GM12864 (cell line): Measurements from ENCODE around the gene COQ8B.
A peak's percentile ranks its signal among the peaks of the same experiment; 100 is the strongest.

Experiments
- DNase-seq: peaks from one replicate; pipeline ENCODE4 v3.0.0-alpha.2; 2011; ENCODE audit warnings: low read depth
- H3K4me3 ChIP-seq: 2 replicates; pipeline ENCODE4 v1.5.1; 2011; ENCODE audit warnings: mild to moderate bottlenecking, low read depth, low read length, control low read depth
- CTCF ChIP-seq: IDR thresholded peaks from 2 replicates; pipeline ENCODE4 v1.5.1; 2011; ENCODE audit warnings: low read depth, mild to moderate bottlenecking, moderate library complexity, low read length, control low read depth, inconsistent platforms; ENCODE audit errors: missing control alignments

COQ8B gene

GRCh38 chr19:40756502-40757110 lies 39.9 kb upstream of the COQ8B start:
- H3K4me3 ChIP-seq: no peak overlapping the region; the same call in none of the 2 replicates
- DNase-seq: no peak
- TF ChIP-seq CTCF: no peak

- no peak for TF ChIP-seq CTCF
- no peak for DNase-seq
- peak overlapping the region; percentile 55 for H3K4me3 ChIP-seq
Observed at GRCh38 chr19:40755791-40756190, 39.1 kb upstream of the COQ8B start.

GRCh38 chr19:40755248-40755624 lies 38.5 kb upstream of the COQ8B start:
- H3K4me3 ChIP-seq: peak overlapping the region; percentile 55
- DNase-seq: no peak
- no peak for TF ChIP-seq CTCF

- peak overlapping the region; percentile 55 for H3K4me3 ChIP-seq
- no peak for TF ChIP-seq CTCF
- DNase-seq: no peak
Observed at GRCh38 chr19:40754611-40755247, 38.0 kb upstream of the COQ8B start.

GRCh38 chr19:40752257-40752781 lies 35.6 kb upstream of the COQ8B start:
- no peak for TF ChIP-seq CTCF
- H3K4me3 ChIP-seq: peak overlapping the region; percentile 77
- DNase-seq: no peak

- peak within 1 kb of the TSS; percentile 77 for H3K4me3 ChIP-seq
- peak; percentile 95 for DNase-seq
- TF ChIP-seq CTCF: no peak
Observed at GRCh38 chr19:40750874-40751537, 34.3 kb upstream of the COQ8B start, which contains the start of gene SNRPA. SNRPA (plus strand) TSS chr19:40751203; CDS start chr19:40751409, 206 bp downstream.
